SK-N-MC (cell line): ENCODE data around the gene CEP164.

ENCODE experiments used
- DNase-seq: peaks from one replicate; pipeline ENCODE4 v3.0.0-alpha.2; 2011; ENCODE audit warnings: low read depth, low spot score
- H3K27ac ChIP-seq: fragments of 200-600 bp; sonication (generic); 2 replicates; pipeline ENCODE4 v1.5.1; 2016; ENCODE audit warnings: mixed run types
- H3K36me3 ChIP-seq: fragments of 200-600 bp; sonication (generic); 2 replicates; pipeline ENCODE4 v1.6.1; 2017; ENCODE audit warnings: antibody characterized with exemption, low read length, mixed read lengths; ENCODE audit not compliant: insufficient read depth
- H3K4me3 ChIP-seq: fragments of 200-600 bp; sonication (generic); 2 replicates; pipeline ENCODE4 v1.5.1; 2016
- H3K9ac ChIP-seq: fragments of 200-600 bp; sonication (generic); 2 replicates; pipeline ENCODE4 v1.8.0; 2017; ENCODE audit warnings: mixed run types, mixed read lengths; ENCODE audit not compliant: insufficient read length
- H3K9me3 ChIP-seq: fragments of 200-600 bp; sonication (generic); 2 replicates; pipeline ENCODE4 v1.6.1; 2017; ENCODE audit warnings: low read depth, mild to moderate bottlenecking, antibody characterized with exemption, low read length, moderate library complexity, mixed read lengths
- EZH2 ChIP-seq: fragments of 200-600 bp; sonication (generic); IDR thresholded peaks from one replicate; pipeline ENCODE4 v1.6.1; 2017; ENCODE audit warnings: antibody characterized with exemption
- FOXP2 ChIP-seq: optimal IDR thresholded peaks from 2 replicates; pipeline ENCODE3; 2011; ENCODE audit warnings: mild to moderate bottlenecking, moderate library complexity; ENCODE audit not compliant: insufficient read depth; ENCODE audit errors: extremely low read length, control extremely low read depth
- POLR2AphosphoS5 ChIP-seq: IDR thresholded peaks from 2 replicates; pipeline ENCODE4 v1.6.1; 2012; ENCODE audit warnings: mild to moderate bottlenecking, low read depth, low read length, borderline replicate concordance

The CEP164 gene

GRCh38 chr11:117287668-117288067 lies 40.0 kb upstream of the CEP164 start:
- DNase-seq: no peak
- Histone ChIP-seq H3K9me3 (no peaks in the 10 kb centered on the region), H3K27ac (no peak overlapping the region), H3K36me3 (peaks cover 30% of the 10 kb centered on the region), H3K9ac (no peak overlapping the region), H3K4me3 (no peak overlapping the region)
- TF ChIP-seq POLR2AphosphoS5: no peak
- no peak for TF ChIP-seq EZH2
- no peak for TF ChIP-seq FOXP2

- no peak for TF ChIP-seq EZH2
- no peak for TF ChIP-seq POLR2AphosphoS5
- no peak for TF ChIP-seq FOXP2
- no peak overlapping the region for H3K4me3 ChIP-seq
- H3K36me3 ChIP-seq: peaks cover 25% of the 10 kb centered on the region; the same call in 1 of the 2 replicates
- no peak overlapping the region for H3K27ac ChIP-seq
- no peak overlapping the region for H3K9ac ChIP-seq
- DNase-seq: no peak
- H3K9me3 ChIP-seq: no peaks in the 10 kb centered on the region
These were observed 37.9 kb upstream of the CEP164 start for GRCh38 chr11:117289795-117290194.

- H3K4me3 ChIP-seq: no peak within 1 kb of the TSS
- H3K9me3 ChIP-seq: no peaks in the 10 kb centered on the region
- TF ChIP-seq FOXP2 (no peak), EZH2 (no peak), POLR2AphosphoS5 (no peak)
- peaks cover 16% of the 10 kb centered on the region; the same call in 1 of the 2 replicates for H3K36me3 ChIP-seq
- H3K27ac ChIP-seq: no peak within 1 kb of the TSS
- no peak within 1 kb of the TSS for H3K9ac ChIP-seq
- DNase-seq: no peak
These were observed 36.8 kb upstream of the CEP164 start, which contains the start of gene BACE1-AS for GRCh38 chr11:117290809-117291396. Gene BACE1-AS (plus strand): TSS chr11:117291346.

GRCh38 chr11:117292616-117293015 lies 35.0 kb upstream of the CEP164 start:
- no peak for TF ChIP-seq POLR2AphosphoS5
- TF ChIP-seq FOXP2: no peak
- TF ChIP-seq EZH2: no peak
- H3K9me3 ChIP-seq: no peaks in the 10 kb centered on the region
- H3K36me3 ChIP-seq: peaks cover 14% of the 10 kb centered on the region; the same call in 1 of the 2 replicates
- no peak for DNase-seq
- H3K27ac ChIP-seq: no peak overlapping the region
- no peak overlapping the region for H3K4me3 ChIP-seq
- no peak overlapping the region for H3K9ac ChIP-seq

GRCh38 chr11:117295438-117296137 lies 32.1 kb upstream of the CEP164 start:
- H3K27ac ChIP-seq: no peak overlapping the region
- H3K4me3 ChIP-seq: no peak overlapping the region
- no peaks in the 10 kb centered on the region for H3K9me3 ChIP-seq
- no peak for DNase-seq
- no peak overlapping the region for H3K9ac ChIP-seq
- TF ChIP-seq FOXP2 (no peak), POLR2AphosphoS5 (no peak), EZH2 (no peak)
- H3K36me3 ChIP-seq: peaks cover 3% of the 10 kb centered on the region; the same call in 1 of the 2 replicates

- no peak for TF ChIP-seq EZH2
- TF ChIP-seq POLR2AphosphoS5: no peak
- no peak for TF ChIP-seq FOXP2
- Histone ChIP-seq H3K27ac (no peak overlapping the region), H3K36me3 (no peaks in the 10 kb centered on the region), H3K9me3 (no peaks in the 10 kb centered on the region), H3K9ac (no peak overlapping the region), H3K4me3 (no peak overlapping the region)
- DNase-seq: no peak
These were observed 30.8 kb upstream of the CEP164 start for GRCh38 chr11:117296881-117297280.

GRCh38 chr11:117298195-117298594 lies 29.5 kb upstream of the CEP164 start:
- TF ChIP-seq EZH2 (no peak), FOXP2 (no peak), POLR2AphosphoS5 (no peak)
- DNase-seq: no peak

GRCh38 chr11:117299351-117300282 lies 28.0 kb upstream of the CEP164 start:
- H3K9me3 ChIP-seq: no peaks in the 10 kb centered on the region
- H3K27ac ChIP-seq: no peak overlapping the region
- no peak overlapping the region for H3K9ac ChIP-seq
- TF ChIP-seq EZH2: no peak
- H3K4me3 ChIP-seq: no peak overlapping the region
- no peaks in the 10 kb centered on the region for H3K36me3 ChIP-seq
- no peak for DNase-seq

More at GRCh38 chr11:117298195-117298594, 29.5 kb upstream of the CEP164 start:
- H3K9ac ChIP-seq: no peak overlapping the region
- no peak overlapping the region for H3K27ac ChIP-seq
- H3K4me3 ChIP-seq: no peak overlapping the region
- no peaks in the 10 kb centered on the region for H3K9me3 ChIP-seq
- H3K36me3 ChIP-seq: no peaks in the 10 kb centered on the region
